ENCODE measurements around the gene PAK3.

The PAK3 gene

DNA sequence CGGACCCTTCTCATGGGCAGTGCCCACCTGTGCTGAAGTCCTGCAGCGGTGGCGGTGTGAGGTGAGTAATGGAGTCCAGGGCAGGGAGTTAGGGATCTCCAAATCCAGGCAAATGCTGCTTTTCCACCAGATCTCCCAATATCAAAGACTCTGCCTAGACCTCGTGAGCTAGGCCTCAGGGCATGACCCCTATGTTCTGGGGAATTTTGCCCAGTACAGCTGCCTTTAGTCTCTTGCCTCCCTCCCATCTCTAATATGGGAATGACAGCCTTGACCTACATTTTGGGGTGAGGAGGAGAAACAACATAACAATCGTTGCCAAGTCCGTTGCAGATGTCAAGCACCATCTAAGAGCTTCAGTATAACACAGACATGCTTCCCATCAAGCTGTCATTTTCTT, 7.3 kb downstream of the PAK3 start:
- peaks cover 3% of the 10 kb centered on the region for H3K4me1 ChIP-seq (ENCODE audit: low read length)
- H3K79me2 ChIP-seq (ENCODE audit: low read length) = no peaks in the 10 kb centered on the region
- H3K9ac ChIP-seq (ENCODE audit: low read length) = no peak overlapping the region
- no peaks in the 10 kb centered on the region for H3K9me3 ChIP-seq (ENCODE audit: insufficient read depth, low read length)
- H3K4me2 ChIP-seq (ENCODE audit: low read length) = no peak overlapping the region
- no peak for TF ChIP-seq EZH2phosphoT487 (IDR thresholded peaks at IDR 0.05; ENCODE audit: low read depth)
- TF ChIP-seq, protein P1, sequence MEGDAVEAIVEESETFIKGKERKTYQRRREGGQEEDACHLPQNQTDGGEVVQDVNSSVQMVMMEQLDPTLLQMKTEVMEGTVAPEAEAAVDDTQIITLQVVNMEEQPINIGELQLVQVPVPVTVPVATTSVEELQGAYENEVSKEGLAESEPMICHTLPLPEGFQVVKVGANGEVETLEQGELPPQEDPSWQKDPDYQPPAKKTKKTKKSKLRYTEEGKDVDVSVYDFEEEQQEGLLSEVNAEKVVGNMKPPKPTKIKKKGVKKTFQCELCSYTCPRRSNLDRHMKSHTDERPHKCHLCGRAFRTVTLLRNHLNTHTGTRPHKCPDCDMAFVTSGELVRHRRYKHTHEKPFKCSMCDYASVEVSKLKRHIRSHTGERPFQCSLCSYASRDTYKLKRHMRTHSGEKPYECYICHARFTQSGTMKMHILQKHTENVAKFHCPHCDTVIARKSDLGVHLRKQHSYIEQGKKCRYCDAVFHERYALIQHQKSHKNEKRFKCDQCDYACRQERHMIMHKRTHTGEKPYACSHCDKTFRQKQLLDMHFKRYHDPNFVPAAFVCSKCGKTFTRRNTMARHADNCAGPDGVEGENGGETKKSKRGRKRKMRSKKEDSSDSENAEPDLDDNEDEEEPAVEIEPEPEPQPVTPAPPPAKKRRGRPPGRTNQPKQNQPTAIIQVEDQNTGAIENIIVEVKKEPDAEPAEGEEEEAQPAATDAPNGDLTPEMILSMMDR (IDR thresholded peaks at IDR 0.05; ENCODE audit: low read depth, low read length) = no peak
- no peaks in the 10 kb centered on the region for H4K20me1 ChIP-seq (ENCODE audit: insufficient read depth, low read length)
- H3K27ac ChIP-seq (ENCODE audit: low read length) = no peak overlapping the region
- no peak overlapping the region for H3K4me3 ChIP-seq (ENCODE audit: low read length)
- H2AFZ ChIP-seq (ENCODE audit: low read depth, low read length) = no peak overlapping the region
- no peaks in the 10 kb centered on the region for H3K27me3 ChIP-seq (ENCODE audit: low read depth, low read length)
- no peaks in the 10 kb centered on the region for H3K36me3 ChIP-seq (replicated peaks; ENCODE audit: low read depth, low read length)

GRCh38 chrX:111110098-111110775, 14.2 kb downstream of the PAK3 start:
- no peaks in the 10 kb centered on the region for H3K79me2 ChIP-seq (ENCODE audit: low read length)

GRCh38 chrX:111114806-111115205, 18.8 kb downstream of the PAK3 start:
- H3K79me2 ChIP-seq (ENCODE audit: low read length) = no peaks in the 10 kb centered on the region
- no peak for TF ChIP-seq EZH2phosphoT487 (IDR thresholded peaks at IDR 0.05; ENCODE audit: low read depth)
- TF ChIP-seq, protein P1 (IDR thresholded peaks at IDR 0.05; ENCODE audit: low read depth, low read length) = no peak
- H3K9ac ChIP-seq (ENCODE audit: low read length) = no peak overlapping the region
- H3K27me3 ChIP-seq (ENCODE audit: low read depth, low read length) = no peaks in the 10 kb centered on the region
- no peaks in the 10 kb centered on the region for H4K20me1 ChIP-seq (ENCODE audit: insufficient read depth, low read length)
- peaks cover 8% of the 10 kb centered on the region for H3K4me1 ChIP-seq (ENCODE audit: low read length)
- H3K4me3 ChIP-seq (ENCODE audit: low read length) = no peak overlapping the region
- H2AFZ ChIP-seq (ENCODE audit: low read depth, low read length) = no peak overlapping the region
- H3K9me3 ChIP-seq (ENCODE audit: insufficient read depth, low read length) = no peaks in the 10 kb centered on the region
- H3K36me3 ChIP-seq (replicated peaks; ENCODE audit: low read depth, low read length) = no peaks in the 10 kb centered on the region
- H3K27ac ChIP-seq (ENCODE audit: low read length) = no peak overlapping the region
- H3K4me2 ChIP-seq (ENCODE audit: low read length) = no peak overlapping the region

More at GRCh38 chrX:111110098-111110775, 14.2 kb downstream of the PAK3 start:
- Histone ChIP-seq H3K4me3 (ENCODE audit: low read length) (no peak overlapping the region), H3K4me2 (ENCODE audit: low read length) (no peak overlapping the region), H3K4me1 (ENCODE audit: low read length) (peaks cover 8% of the 10 kb centered on the region), H3K9me3 (ENCODE audit: insufficient read depth, low read length) (no peaks in the 10 kb centered on the region), H3K36me3 (replicated peaks; ENCODE audit: low read depth, low read length) (no peaks in the 10 kb centered on the region), H3K27me3 (ENCODE audit: low read depth, low read length) (no peaks in the 10 kb centered on the region), H3K27ac (ENCODE audit: low read length) (no peak overlapping the region), H3K9ac (ENCODE audit: low read length) (no peak overlapping the region), H4K20me1 (ENCODE audit: insufficient read depth, low read length) (no peaks in the 10 kb centered on the region), H2AFZ (ENCODE audit: low read depth, low read length) (no peak overlapping the region)
- TF ChIP-seq, protein P1 (IDR thresholded peaks at IDR 0.05; ENCODE audit: low read depth, low read length) = no peak
- no peak for TF ChIP-seq EZH2phosphoT487 (IDR thresholded peaks at IDR 0.05; ENCODE audit: low read depth)

- Histone ChIP-seq H4K20me1 (ENCODE audit: insufficient read depth, low read length) (no peaks in the 10 kb centered on the region), H3K79me2 (ENCODE audit: low read length) (no peaks in the 10 kb centered on the region), H3K4me2 (ENCODE audit: low read length) (no peak overlapping the region), H3K9ac (ENCODE audit: low read length) (no peak overlapping the region), H3K4me1 (ENCODE audit: low read length) (peaks cover 8% of the 10 kb centered on the region), H3K36me3 (replicated peaks; ENCODE audit: low read depth, low read length) (no peaks in the 10 kb centered on the region), H3K4me3 (ENCODE audit: low read length) (no peak overlapping the region), H3K27me3 (ENCODE audit: low read depth, low read length) (no peaks in the 10 kb centered on the region), H2AFZ (ENCODE audit: low read depth, low read length) (no peak overlapping the region), H3K27ac (ENCODE audit: low read length) (no peak overlapping the region), H3K9me3 (ENCODE audit: insufficient read depth, low read length) (no peaks in the 10 kb centered on the region)
- no peak for TF ChIP-seq EZH2phosphoT487 (IDR thresholded peaks at IDR 0.05; ENCODE audit: low read depth)
- TF ChIP-seq, protein P1 (IDR thresholded peaks at IDR 0.05; ENCODE audit: low read depth, low read length) = no peak
Observed at GRCh38 chrX:111116666-111117065, 20.7 kb downstream of the PAK3 start.

Data from OCI-LY3 (cell line).